ENCODE measurements around the gene ACO1.

ACO1 gene

GRCh38 chr9:32430720-32431119, 46.3 kb downstream of the ACO1 start:
- CTCF ChIA-PET, result interaction anchor here (0.8 to 1.2 kb wide), 2 partner anchors 52 to 416 kb away, joined by 4 to 5 read pairs; no protein-coding TSS in a partner anchor
- no peak overlapping the region for H3K27ac ChIP-seq
- POLR2A ChIA-PET (ENCODE audit: low non-redundant PET), result no interaction called here
- peak; percentile 26 for DNase-seq (ENCODE audit: low spot score)
- TF ChIP-seq CTCF (conservative IDR thresholded peaks at IDR 0.05; ENCODE audit: low read depth), result no peak

GRCh38 chr9:32431196-32431595, 46.8 kb downstream of the ACO1 start:
- no peak for TF ChIP-seq CTCF (conservative IDR thresholded peaks at IDR 0.05; ENCODE audit: low read depth)
- POLR2A ChIA-PET (ENCODE audit: low non-redundant PET), result no interaction called here

GRCh38 chr9:32431940-32432555, 47.6 kb downstream of the ACO1 start:
- POLR2A ChIA-PET (ENCODE audit: low non-redundant PET), result no interaction called here
- H3K27ac ChIP-seq, result no peak overlapping the region

More at GRCh38 chr9:32431196-32431595, 46.8 kb downstream of the ACO1 start:
- DNase-seq (ENCODE audit: low spot score), result no peak
- CTCF ChIA-PET, result interaction anchor here (0.8 to 1.2 kb wide), 2 partner anchors 52 to 416 kb away, joined by 4 to 5 read pairs; no protein-coding TSS in a partner anchor
- H3K27ac ChIP-seq, result no peak overlapping the region

GRCh38 chr9:32434892-32435291, 50.4 kb downstream of the ACO1 start:
- no peak overlapping the region for H3K27ac ChIP-seq
- no peak for TF ChIP-seq CTCF (conservative IDR thresholded peaks at IDR 0.05; ENCODE audit: low read depth)
- DNase-seq (ENCODE audit: low spot score), result no peak
- ChIA-PET CTCF (no interaction called here), POLR2A (ENCODE audit: low non-redundant PET) (no interaction called here)

More at GRCh38 chr9:32431940-32432555, 47.6 kb downstream of the ACO1 start:
- TF ChIP-seq CTCF (conservative IDR thresholded peaks at IDR 0.05; ENCODE audit: low read depth), result peak; percentile 72
- peak; percentile 31 for DNase-seq (ENCODE audit: low spot score)
- CTCF ChIA-PET, result interaction anchor here (0.5 to 2.5 kb wide), 5 partner anchors 11 to 508 kb away, joined by 3 to 27 read pairs (median 4); no protein-coding TSS in a partner anchor

- no peak overlapping the region for H3K27ac ChIP-seq
- DNase-seq (ENCODE audit: low spot score), result no peak
- POLR2A ChIA-PET (ENCODE audit: low non-redundant PET), result no interaction called here
- TF ChIP-seq CTCF (conservative IDR thresholded peaks at IDR 0.05; ENCODE audit: low read depth), result no peak
- CTCF ChIA-PET, result interaction anchor here (1.4 kb wide), 2 partner anchors 15 to 140 kb away, joined by 3 to 5 read pairs; no protein-coding TSS in a partner anchor
These were observed 57.2 kb downstream of the ACO1 start for GRCh38 chr9:32441678-32442077.

- POLR2A ChIA-PET (ENCODE audit: low non-redundant PET), result interaction anchor here (0.6 kb wide), 1 partner anchor 73 kb away, joined by 3 read pairs; no protein-coding TSS in a partner anchor
- H3K27ac ChIP-seq, result no peak overlapping the region
- CTCF ChIA-PET, result interaction anchor here (1.1 to 1.4 kb wide), 2 partner anchors 10 to 14 kb away, joined by 3 to 5 read pairs; no protein-coding TSS in a partner anchor
- no peak for TF ChIP-seq CTCF (conservative IDR thresholded peaks at IDR 0.05; ENCODE audit: low read depth)
- no peak for DNase-seq (ENCODE audit: low spot score)
These were observed 58.0 kb downstream of the ACO1 start for GRCh38 chr9:32442433-32442832.

Data from RWPE1 (cell line).